GM18517 (cell line): ENCODE data around the gene ANKRD9.

Experiments used
- ATAC-seq: cut with Tn5 transposase; IDR thresholded peaks from one replicate; pipeline ENCODE4 v1.9.1; 2021; ENCODE audit warnings: mild to moderate bottlenecking, moderate library complexity; ENCODE audit not compliant: unreplicated experiment

ANKRD9 gene

DNA sequence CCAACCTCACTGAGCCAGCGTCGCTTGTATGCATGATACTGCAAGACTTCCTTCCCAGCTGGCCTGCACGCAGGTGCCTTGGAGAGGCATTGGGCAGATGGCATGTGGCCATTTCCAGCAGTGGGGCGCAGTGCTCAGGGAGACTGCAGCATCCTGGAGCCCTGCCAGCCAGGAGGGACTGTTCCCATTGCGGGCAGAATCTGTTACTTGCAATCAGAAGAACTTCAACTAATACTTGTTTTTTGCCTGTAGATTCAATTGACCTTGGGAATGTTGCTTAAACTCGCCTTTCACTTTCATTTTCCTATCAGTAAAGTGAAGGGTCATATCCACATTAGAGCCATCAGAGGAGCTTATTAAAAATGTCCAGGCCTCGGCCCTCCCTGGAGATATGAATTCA lies 29.8 kb downstream of the ANKRD9 start:
- ATAC-seq: no peak

DNA sequence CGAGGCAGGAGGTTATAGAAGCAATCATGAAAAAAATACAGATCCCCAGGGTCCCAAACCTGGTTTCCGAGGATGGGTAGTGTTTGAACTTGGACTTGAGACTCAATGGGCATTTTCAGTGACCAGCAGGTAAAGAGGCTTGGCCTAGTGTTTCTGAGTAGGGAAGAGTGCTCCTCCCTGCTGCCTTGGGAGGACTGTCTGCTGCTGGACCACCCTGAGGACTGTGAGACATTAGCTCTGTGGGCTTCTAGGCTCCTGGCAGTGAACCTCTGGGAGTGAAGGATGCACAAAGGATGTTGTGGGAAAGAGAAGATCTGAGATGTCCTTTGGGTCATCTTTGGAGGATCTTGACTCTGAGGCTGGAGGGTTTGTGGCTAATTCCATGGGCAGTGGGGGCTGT lies 30.5 kb downstream of the ANKRD9 start:
- no peak for ATAC-seq

DNA sequence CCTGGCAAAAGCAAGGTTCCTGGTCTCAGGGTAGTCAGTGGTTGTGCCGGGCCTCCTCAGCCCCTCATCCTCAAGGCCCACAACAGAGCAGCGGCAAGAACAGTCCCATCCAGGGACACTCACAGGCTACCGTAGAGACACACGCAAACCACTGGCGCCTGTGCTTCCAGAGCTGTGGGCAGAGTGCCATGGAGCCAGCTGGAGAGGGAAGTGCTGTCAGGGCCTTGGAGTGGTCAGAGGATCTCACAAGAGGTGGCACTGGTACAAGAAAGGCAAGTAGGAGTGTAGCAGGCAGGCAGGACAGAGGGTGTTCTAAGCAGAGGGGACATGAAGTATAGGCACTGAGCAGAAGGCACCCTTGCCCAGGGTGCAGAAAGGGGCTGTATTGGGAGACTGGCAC lies 34.6 kb downstream of the ANKRD9 start:
- ATAC-seq: no peak

DNA sequence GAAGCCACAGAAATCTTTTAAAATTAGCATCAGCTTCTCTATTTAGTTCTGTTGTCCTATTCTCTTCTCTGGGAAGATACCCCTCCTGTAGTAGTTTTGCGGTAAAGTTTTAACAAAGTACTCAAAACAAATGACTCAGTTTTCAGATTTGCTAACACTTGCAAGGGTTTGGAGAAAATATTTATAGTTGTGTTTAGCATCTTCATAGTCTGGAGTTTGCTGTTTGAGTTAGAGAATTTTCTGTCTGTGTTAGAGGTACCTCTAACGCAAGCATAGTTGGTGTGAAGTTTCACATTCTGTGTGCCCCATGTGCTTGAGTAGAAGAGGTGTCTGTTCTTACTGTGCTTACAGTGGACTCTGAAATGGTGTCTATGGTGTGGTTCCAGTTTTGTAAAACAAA lies 36.0 kb downstream of the ANKRD9 start:
- no peak for ATAC-seq

DNA sequence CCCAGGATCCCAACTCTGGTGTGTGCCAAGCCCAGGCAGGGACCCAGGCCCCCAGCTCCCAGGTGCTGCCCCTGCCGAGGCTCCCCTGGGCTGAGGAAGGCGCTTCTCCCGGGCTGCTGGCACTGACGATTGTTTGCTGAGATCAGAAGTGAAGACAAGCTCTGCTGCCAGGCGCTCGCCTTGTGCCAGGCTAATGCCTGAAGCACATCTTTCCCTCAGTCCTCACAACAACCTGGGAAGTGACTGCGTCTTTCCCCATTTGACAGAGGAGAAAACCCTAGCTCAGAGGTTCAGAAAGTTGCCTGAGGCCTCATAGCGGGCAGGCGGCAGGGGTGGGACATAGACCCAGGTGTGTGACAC lies 36.8 kb downstream of the ANKRD9 start:
- no peak for ATAC-seq

DNA sequence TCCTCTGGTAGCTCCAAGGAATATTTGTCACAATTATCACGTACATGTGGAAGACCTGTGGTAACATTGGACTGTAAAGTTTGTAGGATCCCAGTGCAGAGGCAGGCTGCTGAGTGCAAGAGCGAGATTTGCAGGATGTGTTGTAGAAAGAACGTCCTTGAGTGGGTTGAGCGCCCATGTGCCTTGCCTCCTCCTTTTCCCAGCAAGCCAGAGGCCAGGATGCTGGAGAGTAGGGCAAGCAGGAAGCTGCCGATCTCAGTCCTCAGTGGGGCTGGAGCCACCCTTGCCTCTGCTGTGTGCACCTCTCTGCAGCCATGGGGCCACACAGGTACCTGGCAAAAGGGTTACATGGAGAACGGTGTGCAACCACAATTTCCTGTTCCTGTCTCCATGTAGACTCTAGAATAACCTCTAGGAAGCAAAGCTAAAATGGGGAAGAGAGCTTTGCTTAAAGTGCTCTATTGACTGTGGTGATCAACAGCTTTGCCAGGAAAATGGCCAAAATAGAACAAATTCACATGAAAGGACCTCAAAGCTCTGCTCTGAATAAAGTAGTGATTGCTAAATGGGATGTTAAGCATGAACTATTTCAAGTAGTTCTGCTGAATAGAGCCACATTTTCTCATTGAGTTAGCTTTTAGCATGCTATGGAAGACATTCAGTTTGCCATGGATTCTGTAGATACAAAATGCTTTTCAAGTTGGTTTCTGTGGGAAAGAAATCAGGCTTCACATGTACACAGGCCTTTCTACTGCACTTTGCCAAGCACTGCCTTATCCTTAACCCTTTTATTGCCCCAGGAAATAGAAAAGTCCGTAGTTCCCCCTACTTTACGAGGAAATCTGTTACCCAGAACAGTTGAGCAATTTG lies 37.4 kb downstream of the ANKRD9 start:
- ATAC-seq: no peak

DNA sequence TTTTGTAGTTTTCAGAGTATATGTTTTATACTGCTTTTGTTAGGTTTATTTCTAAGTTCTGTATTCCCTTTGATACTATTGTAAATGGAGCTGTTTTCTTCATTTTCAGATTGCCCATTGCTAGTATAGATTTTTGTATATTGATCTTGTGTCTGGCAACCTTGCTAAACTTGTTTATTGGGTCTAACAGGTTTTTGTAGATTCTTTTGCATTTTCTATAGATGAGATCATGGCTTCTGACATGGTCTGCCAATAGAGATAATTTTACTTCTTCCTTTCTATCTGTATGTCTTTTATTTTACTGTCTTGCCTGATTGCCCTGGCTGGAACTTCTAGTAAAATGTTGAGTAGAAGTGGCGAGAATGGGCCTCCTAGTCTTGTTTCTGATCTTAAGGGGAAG lies 40.3 kb downstream of the ANKRD9 start:
- ATAC-seq: no peak

DNA sequence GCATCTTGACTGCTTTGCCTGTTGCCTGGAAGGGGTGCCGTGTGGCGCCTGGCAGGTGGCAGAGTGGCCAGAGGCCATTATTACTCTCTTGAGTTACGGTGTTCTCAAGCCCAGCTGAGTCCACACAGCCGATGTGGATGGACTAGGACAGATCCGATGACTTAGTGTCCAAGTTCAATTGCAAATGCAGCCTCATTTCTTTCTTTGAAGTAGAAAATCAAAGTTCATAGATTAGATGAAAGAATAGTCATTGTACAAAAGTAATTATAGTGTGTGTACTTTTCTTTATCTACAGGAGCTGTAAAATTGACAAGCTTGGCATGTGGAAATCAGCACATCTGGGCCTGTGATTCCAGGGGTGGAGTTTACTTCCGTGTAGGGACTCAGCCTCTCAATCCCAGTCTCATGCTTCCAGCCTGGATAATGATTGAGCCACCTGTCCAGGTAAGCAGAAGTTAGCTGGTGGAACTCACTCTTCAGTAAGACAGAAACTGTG lies 44.7 kb downstream of the ANKRD9 start:
- no peak for ATAC-seq

DNA sequence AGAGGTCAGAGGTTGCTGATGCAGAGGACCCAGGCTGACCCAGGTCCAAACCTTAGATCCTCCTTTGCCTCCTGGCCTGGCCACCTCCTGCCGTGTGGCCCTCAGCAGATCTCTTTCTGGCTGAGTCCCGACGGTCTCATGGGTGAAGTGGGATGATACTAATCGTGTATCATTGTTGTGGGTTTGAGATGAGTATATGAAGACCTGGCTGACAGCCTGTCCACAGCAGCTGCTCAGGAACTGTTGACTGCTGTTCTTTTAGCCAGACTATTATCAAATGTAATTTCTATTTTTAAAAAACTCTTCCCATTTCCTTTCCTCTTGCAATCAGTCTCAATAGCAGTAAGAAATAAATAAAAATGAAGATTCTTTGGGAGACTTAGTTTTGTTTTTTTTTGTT lies 45.6 kb downstream of the ANKRD9 start:
- no peak for ATAC-seq

DNA sequence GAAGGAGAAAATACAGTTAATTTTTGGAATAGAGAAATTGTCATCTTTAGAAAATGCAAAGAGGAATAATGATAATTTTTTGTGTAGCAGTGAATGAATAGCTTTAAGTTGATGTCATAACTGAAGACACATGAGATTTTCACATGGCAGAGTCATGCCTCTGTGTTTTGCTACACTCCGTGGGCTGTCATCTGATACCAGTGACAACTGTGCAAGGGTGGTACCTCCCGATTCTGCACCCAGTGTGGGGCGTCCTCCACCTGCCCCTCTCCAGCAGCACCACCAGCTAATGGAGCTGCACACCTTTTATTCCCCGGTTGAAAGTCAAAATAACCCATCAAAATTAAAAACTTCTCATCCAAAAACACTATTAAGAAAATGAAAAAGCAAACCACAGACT lies 47.2 kb downstream of the ANKRD9 start:
- ATAC-seq: no peak

DNA sequence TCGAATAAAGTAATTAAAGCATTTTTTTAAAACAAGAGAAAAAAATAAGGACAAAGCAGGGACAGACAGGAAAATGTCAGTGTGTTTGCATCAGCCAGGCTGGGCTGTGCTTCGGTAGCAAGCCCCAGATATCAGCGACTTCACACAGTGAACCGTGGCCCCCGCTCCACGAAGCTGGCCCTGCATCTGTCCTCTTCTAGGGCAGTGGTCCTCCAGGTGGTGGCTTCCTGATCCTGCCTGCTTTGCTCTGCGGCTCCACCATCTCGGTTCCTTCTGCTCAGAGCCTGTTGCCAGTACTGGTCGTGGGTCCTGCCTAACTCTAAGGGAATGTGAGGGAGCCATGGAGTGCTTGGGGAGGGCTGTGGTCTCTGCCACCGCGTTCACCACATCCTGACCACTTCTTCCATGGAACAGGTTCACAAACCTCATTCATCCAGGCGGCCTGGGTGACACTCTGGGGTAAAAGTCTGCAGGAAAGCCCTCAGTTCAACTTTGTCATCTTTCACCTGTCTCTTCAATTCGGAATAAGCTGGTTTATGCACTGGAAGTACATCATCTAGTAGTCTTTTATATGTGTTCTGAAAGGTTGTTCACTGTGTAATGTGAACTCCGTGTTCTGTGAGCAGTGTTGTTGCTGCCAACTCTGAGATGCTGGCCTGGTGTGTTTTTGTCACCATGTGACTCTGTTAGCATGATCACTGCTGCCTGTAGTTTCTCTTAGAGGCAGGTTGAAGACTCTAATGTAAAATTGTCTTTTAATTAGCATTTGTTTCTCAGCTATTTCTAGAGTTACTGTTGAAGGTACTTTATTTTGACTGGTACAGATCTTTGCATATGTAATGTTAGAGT lies 47.9 kb downstream of the ANKRD9 start:
- no peak for ATAC-seq

DNA sequence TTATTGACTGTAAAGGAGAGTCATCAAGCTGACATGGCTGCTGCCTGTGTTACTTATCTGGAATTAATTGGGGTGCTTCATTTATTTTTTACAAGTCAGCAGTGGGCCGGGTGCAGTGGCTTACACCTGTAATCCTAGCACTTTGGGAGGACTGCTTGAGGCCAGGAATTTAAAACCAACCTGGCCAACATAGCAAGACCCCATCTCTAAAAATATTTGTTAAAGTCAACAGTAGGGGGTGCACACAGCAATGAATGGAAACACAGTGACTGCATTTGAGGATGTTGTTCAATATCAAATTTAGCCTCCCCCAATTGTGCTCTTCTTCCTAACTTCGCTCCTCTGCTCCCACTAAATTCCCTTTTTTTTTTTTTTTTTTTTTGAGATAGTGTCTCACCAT lies 52.1 kb downstream of the ANKRD9 start:
- ATAC-seq: no peak

DNA sequence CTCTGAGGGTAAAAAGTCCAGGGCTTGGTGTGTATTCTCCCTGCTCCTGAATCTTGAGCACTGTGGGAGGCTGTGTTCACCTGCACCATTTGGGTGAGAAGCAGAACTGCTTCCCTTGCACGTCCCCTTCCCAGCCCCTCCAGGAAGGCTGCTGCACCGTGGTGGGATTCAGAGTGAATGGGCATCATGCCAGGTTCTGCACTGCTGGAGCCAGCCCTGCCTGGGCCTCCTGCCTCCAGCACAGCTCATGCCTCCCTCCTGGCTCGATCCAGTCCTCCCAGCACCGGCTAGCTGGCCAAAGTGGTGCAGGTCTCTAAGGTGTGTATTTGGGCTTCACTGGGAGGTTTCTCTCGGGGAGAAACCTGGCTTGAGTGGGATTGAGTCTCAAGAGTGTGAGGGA lies 54.9 kb downstream of the ANKRD9 start:
- ATAC-seq: no peak

DNA sequence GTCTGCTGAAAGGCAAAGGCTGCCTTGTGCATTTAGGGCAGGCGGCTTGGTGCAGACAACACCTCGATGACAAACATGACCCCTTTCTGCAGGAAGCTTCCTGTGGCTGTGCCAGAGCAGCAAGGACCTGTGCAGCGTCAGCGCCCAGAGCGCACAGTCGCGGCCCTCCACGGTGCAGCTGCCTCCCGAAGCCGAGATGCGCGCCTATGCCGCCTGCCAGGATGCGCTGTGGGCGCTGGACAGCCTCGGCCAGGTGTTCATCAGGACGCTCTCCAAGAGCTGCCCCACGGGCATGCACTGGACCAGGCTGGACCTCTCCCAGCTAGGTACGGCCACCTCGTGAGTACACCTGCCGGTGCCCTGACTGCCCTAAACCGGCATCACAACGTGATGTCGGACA lies 57.3 kb downstream of the ANKRD9 start:
- ATAC-seq: no peak
